ENCODE results near the gene UNK. TPM values are rescaled to one million over a fixed set of nuclear protein-coding genes. Genes with fewer than 3 reads are reported as not detected.
A peak's percentile ranks its signal among the peaks of the same experiment; 100 is the strongest.

The UNK gene
- total and polyA plus RNA-seq, 2 of the 13 experiments (the other 11 are each of a cell fraction or from before 2014, with no cell fraction given): 31.6 to 33.0 TPM

GRCh38 chr17:75764417-75764710 lies 20.2 kb upstream of the UNK start (continued):
- TF ChIP-seq ZNF646 (CRISPR knock-in tag; IDR thresholded peaks at IDR 0.05) (no peak), KMT2B (CRISPR knock-in tag; IDR thresholded peaks at IDR 0.05) (0 out of 2 replicates have a peak, but pooled peaks have one; percentile 3), CBX5 (CRISPR knock-in tag; IDR thresholded peaks at IDR 0.05; ENCODE audit: borderline replicate concordance) (peak; percentile 1; the same call in 1 of the 2 replicates), SRSF1 (optimal IDR thresholded peaks at IDR 0.05; ENCODE audit: low read depth, low read length) (peak; percentile 9), ZNF230 (CRISPR knock-in tag; IDR thresholded peaks at IDR 0.05) (peak; percentile 15; the same call in 1 of the 2 replicates), KAT7 (CRISPR knock-in tag; IDR thresholded peaks at IDR 0.05; ENCODE audit: borderline replicate concordance) (peak; percentile 63; the same call in 1 of the 2 replicates)
- TF ChIP-seq, protein P1, sequence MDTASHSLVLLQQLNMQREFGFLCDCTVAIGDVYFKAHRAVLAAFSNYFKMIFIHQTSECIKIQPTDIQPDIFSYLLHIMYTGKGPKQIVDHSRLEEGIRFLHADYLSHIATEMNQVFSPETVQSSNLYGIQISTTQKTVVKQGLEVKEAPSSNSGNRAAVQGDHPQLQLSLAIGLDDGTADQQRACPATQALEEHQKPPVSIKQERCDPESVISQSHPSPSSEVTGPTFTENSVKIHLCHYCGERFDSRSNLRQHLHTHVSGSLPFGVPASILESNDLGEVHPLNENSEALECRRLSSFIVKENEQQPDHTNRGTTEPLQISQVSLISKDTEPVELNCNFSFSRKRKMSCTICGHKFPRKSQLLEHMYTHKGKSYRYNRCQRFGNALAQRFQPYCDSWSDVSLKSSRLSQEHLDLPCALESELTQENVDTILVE (CRISPR knock-in tag; IDR thresholded peaks at IDR 0.05): no peak

Data from HepG2 (cell line).